Glutamatergic neuron (in vitro differentiated cells): ENCODE measurements around the gene TP53BP2. TPM values are rescaled to one million over a fixed set of nuclear protein-coding genes. Genes with fewer than 3 reads are reported as not detected.

Source experiments
- DNase-seq: peaks from one replicate; pipeline ENCODE4 v3.0.0; 2022
- H3K27ac Mint-ChIP-seq: one replicate; pipeline ENCODE4 v1.8.0; 2020; ENCODE audit warnings: mild to moderate bottlenecking, mixed read lengths, inconsistent platforms; ENCODE audit not compliant: unreplicated experiment
- H3K27me3 Mint-ChIP-seq: one replicate; pipeline ENCODE4 v1.8.0; 2020; ENCODE audit warnings: mild to moderate bottlenecking, moderate library complexity, mixed read lengths, inconsistent platforms; ENCODE audit not compliant: unreplicated experiment
- H3K36me3 Mint-ChIP-seq: one replicate; pipeline ENCODE4 v1.8.0; 2020; ENCODE audit warnings: mild to moderate bottlenecking, mixed read lengths, inconsistent platforms; ENCODE audit not compliant: unreplicated experiment
- H3K4me1 Mint-ChIP-seq: one replicate; pipeline ENCODE4 v1.8.0; 2020; ENCODE audit warnings: mild to moderate bottlenecking, low read depth, mixed read lengths, inconsistent platforms; ENCODE audit not compliant: unreplicated experiment
- H3K4me3 Mint-ChIP-seq: one replicate; pipeline ENCODE4 v1.8.0; 2020; ENCODE audit warnings: mild to moderate bottlenecking, mixed read lengths, inconsistent platforms; ENCODE audit not compliant: unreplicated experiment
- H3K9me3 Mint-ChIP-seq: one replicate; pipeline ENCODE4 v1.8.0; 2020; ENCODE audit warnings: mild to moderate bottlenecking, moderate library complexity, mixed read lengths, inconsistent platforms; ENCODE audit not compliant: unreplicated experiment
- CTCF ChIP-seq: fragments of 200-600 bp; sonication (generic); IDR thresholded peaks from one replicate; pipeline ENCODE4 v1.5.0; 2021; ENCODE audit not compliant: partially characterized antibody, unreplicated experiment
- total RNA-seq: library from RNA; stranded (reverse); fragmentation: NEBNext Ultra II Directional; extraction: Animal tissue kit (Norgen Biotek cat#: 25700); gene quantifications from one replicate; pipeline ENCODE4 v1.2.1, GENCODE V29; 2021; ENCODE audit not compliant: unreplicated experiment

Gene TP53BP2
- total RNA-seq, 1 donor from 2014 or later = 50.7 TPM

DNA sequence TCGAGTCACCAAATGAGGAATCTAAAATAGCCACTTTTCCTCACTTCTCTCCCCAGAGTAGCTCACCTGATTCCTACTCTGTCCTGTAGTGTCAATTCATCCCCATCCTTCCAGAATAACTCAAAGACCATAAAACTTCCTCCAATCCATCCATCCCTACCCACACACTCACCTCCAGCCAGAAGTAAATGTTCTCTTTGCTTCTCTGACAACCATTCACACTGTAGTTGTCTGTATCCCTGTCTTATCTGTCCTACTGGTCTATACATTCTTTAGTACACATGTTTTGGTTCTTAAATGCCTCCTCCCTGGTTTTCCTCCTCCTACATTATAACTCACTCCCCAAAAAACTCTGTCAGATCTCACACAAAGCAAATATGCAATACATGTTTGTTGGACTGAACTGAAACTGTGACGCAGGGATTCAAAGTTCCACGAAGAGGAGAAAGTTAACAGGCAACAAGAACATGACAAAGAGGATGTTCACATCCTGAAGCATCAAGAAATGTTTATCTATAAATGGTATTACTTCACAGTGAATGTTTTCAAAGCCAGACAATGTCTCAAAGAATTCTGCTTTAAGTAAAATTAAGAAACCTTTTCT is 11.0 kb downstream of the TP53BP2 start:
- TF ChIP-seq CTCF = no peak
- Mint-ChIP-seq H3K27ac (no peak overlapping the region), H3K4me1 (peaks cover 15% of the 10 kb centered on the region), H3K36me3 (no peaks in the 10 kb centered on the region), H3K27me3 (no peaks in the 10 kb centered on the region), H3K9me3 (no peaks in the 10 kb centered on the region), H3K4me3 (no peak overlapping the region)
- DNase-seq = no peak

DNA sequence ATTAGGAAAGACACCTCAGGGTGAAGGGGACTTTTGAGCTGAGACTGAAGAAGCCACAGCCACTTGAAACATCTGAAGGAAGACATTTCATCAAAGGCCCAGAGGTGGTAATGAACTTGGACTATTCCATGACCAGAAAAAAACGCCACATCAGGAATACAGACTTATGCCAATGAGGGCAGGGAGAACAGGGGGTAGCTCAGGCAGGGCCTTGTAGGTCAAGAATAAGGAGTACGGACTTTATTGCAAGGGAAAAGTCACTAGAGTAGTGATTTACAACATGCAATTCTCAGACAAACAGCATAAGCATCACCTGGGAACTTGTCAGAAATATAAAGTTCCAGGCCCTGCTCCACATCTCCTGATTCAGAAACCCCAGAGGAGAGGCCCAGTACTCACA is 11.8 kb downstream of the TP53BP2 start:
- H3K36me3 Mint-ChIP-seq = no peaks in the 10 kb centered on the region
- no peak for DNase-seq
- TF ChIP-seq CTCF = no peak
- H3K27ac Mint-ChIP-seq = no peak overlapping the region
- H3K9me3 Mint-ChIP-seq = no peaks in the 10 kb centered on the region
- H3K27me3 Mint-ChIP-seq = no peaks in the 10 kb centered on the region
- H3K4me1 Mint-ChIP-seq = peaks cover 16% of the 10 kb centered on the region
- no peak overlapping the region for H3K4me3 Mint-ChIP-seq

GRCh38 chr1:223832637-223832943 is 13.2 kb downstream of the TP53BP2 start:
- Mint-ChIP-seq H3K9me3 (no peaks in the 10 kb centered on the region), H3K27me3 (no peaks in the 10 kb centered on the region), H3K4me1 (peaks cover 5% of the 10 kb centered on the region), H3K4me3 (no peak overlapping the region), H3K36me3 (no peaks in the 10 kb centered on the region), H3K27ac (no peak overlapping the region)
- no peak for TF ChIP-seq CTCF
- no peak for DNase-seq

DNA sequence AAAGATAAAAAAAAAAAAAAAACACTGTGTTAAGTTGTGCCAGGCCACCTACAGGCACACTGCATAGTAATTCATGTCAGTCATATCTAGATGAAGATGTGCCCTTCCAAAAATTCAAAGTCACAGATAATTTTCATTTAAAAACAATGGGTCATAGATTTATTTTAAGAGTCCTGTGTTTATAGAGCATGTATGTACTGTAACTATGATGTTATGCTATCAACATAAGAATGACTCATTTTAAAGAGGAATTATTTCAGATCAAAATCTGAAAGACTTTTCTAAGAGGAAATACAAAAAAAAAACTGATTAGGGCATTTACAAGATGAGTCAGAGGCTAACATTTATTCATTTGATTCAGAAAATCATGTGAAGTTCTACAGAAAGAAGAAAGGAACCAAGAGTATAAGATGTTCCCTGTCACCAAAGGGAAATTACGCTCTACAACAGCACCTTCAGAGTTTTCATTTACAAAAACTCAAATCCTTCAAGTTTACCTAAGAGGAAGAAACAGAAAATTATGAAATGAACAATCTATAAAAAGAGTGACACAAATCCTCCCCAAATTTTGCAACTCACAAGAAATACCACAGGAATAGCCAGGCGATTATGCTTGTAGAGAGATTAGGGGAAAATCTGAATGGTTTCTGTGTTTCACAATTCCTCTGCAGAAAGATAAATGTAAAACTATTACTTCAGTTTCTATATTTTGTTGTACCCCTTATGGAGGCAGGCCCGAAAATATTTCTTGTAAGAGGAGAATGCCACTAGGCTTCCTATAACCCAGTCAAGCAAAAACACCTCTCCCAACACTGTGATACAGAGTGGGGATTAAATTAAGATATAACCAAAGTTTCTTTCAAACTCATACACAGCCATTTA is 13.8 kb downstream of the TP53BP2 start:
- H3K27ac Mint-ChIP-seq = no peak overlapping the region
- peaks cover 1% of the 10 kb centered on the region for H3K9me3 Mint-ChIP-seq
- no peak overlapping the region for H3K4me3 Mint-ChIP-seq
- no peak for TF ChIP-seq CTCF
- no peaks in the 10 kb centered on the region for H3K27me3 Mint-ChIP-seq
- DNase-seq = no peak
- peaks cover 6% of the 10 kb centered on the region for H3K4me1 Mint-ChIP-seq
- H3K36me3 Mint-ChIP-seq = no peaks in the 10 kb centered on the region

DNA sequence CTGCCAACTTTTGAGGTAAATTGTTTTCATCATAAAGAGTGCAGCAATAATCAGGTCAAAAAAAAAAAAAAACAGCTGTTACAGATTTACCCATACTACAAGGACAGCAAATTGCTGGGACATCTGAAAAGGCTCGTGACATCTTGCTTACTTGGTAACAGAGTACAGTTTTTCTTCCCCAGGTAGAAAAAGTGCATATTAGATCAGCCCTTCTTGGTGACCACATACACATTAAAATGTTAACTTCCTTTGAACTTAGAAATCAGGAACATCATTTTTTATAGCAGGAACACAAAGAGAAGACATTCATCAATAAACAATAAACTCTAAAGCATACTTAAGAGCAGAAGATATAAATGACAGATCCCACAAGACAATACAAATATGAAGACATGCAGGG is 16.1 kb downstream of the TP53BP2 start:
- TF ChIP-seq CTCF = no peak
- H3K9me3 Mint-ChIP-seq = peaks cover 1% of the 10 kb centered on the region
- H3K4me1 Mint-ChIP-seq = peaks cover 22% of the 10 kb centered on the region
- H3K27me3 Mint-ChIP-seq = no peaks in the 10 kb centered on the region
- no peak for DNase-seq
- H3K4me3 Mint-ChIP-seq = no peak overlapping the region
- H3K36me3 Mint-ChIP-seq = no peaks in the 10 kb centered on the region
- H3K27ac Mint-ChIP-seq = no peak overlapping the region
